ENCODE results near the gene AOX1. TPM values are rescaled to one million over a fixed set of nuclear protein-coding genes. Genes with fewer than 3 reads are reported as not detected.
"Not testable (repeated sequence)": the region's sequence is repeated elsewhere in the genome, so short reads cannot be mapped to it uniquely, and the experiment has no call there.

The AOX1 gene
- total RNA-seq, 2 experiments from 2014 or later, result 0.19 to 0.22 TPM

- H3K27ac Mint-ChIP-seq; POLR2A ChIA-PET; H3K27me3 Mint-ChIP-seq; CTCF ChIA-PET; H3K4me1 Mint-ChIP-seq; H3K9me3 Mint-ChIP-seq; H3K36me3 Mint-ChIP-seq (ENCODE audit: low read depth); DNase-seq; H3K4me3 Mint-ChIP-seq: not testable (repeated sequence)
Observed at GRCh38 chr2:200682407-200682806, 96.6 kb downstream of the AOX1 start.

GRCh38 chr2:200687922-200688920 is 102.4 kb downstream of the AOX1 start:
- Mint-ChIP-seq H3K36me3 (ENCODE audit: low read depth) (no peaks in the 10 kb centered on the region), H3K4me3 (no peak overlapping the region), H3K27ac (no peak overlapping the region), H3K27me3 (no peaks in the 10 kb centered on the region), H3K9me3 (peaks cover 6% of the 10 kb centered on the region), H3K4me1 (no peaks in the 10 kb centered on the region)
- ChIA-PET CTCF (interaction anchor here (0.9 kb wide), 1 partner anchor 11 kb away, joined by 3 read pairs; no protein-coding TSS in a partner anchor), POLR2A (no interaction called here)
- DNase-seq, result no peak

- H3K4me1 Mint-ChIP-seq, result no peaks in the 10 kb centered on the region
- no peak for DNase-seq
- POLR2A ChIA-PET, result no interaction called here
- H3K27me3 Mint-ChIP-seq, result no peaks in the 10 kb centered on the region
- no peak overlapping the region for H3K27ac Mint-ChIP-seq
- H3K9me3 Mint-ChIP-seq, result peaks cover 6% of the 10 kb centered on the region
- no peaks in the 10 kb centered on the region for H3K36me3 Mint-ChIP-seq (ENCODE audit: low read depth)
- CTCF ChIA-PET, result no interaction called here
- H3K4me3 Mint-ChIP-seq, result no peak overlapping the region
Observed at GRCh38 chr2:200689115-200689514, 103.3 kb downstream of the AOX1 start.

- no peaks in the 10 kb centered on the region for H3K9me3 Mint-ChIP-seq
- DNase-seq, result no peak
- POLR2A ChIA-PET, result no interaction called here
- CTCF ChIA-PET, result interaction anchor here (1.2 kb wide), 2 partner anchors 9 to 19 kb away, joined by 3 read pairs; no protein-coding TSS in a partner anchor
- H3K27ac Mint-ChIP-seq, result no peak overlapping the region
- H3K36me3 Mint-ChIP-seq (ENCODE audit: low read depth), result no peaks in the 10 kb centered on the region
- H3K4me1 Mint-ChIP-seq, result no peaks in the 10 kb centered on the region
- no peak overlapping the region for H3K4me3 Mint-ChIP-seq
- H3K27me3 Mint-ChIP-seq, result peaks cover 2% of the 10 kb centered on the region
Observed at GRCh38 chr2:200693836-200694470, 108.1 kb downstream of the AOX1 start.

- Mint-ChIP-seq H3K27me3 (peaks cover 2% of the 10 kb centered on the region), H3K4me3 (no peak overlapping the region), H3K27ac (peak overlapping the region; percentile 22), H3K36me3 (ENCODE audit: low read depth) (no peaks in the 10 kb centered on the region), H3K4me1 (no peaks in the 10 kb centered on the region), H3K9me3 (no peaks in the 10 kb centered on the region)
- POLR2A ChIA-PET, result no interaction called here
- CTCF ChIA-PET, result interaction anchor here (1.2 kb wide), 1 partner anchor 8 kb away, joined by 3 read pairs; no protein-coding TSS in a partner anchor
- DNase-seq, result no peak
Observed at GRCh38 chr2:200695191-200695590, 109.4 kb downstream of the AOX1 start.

- ChIA-PET POLR2A (no interaction called here), CTCF (interaction anchor here (1.1 kb wide), 1 partner anchor 23 kb away, joined by 3 read pairs; no protein-coding TSS in a partner anchor)
- no peaks in the 10 kb centered on the region for H3K36me3 Mint-ChIP-seq (ENCODE audit: low read depth)
- H3K4me3 Mint-ChIP-seq, result no peak overlapping the region
- no peak for DNase-seq
- H3K4me1 Mint-ChIP-seq, result no peaks in the 10 kb centered on the region
- no peaks in the 10 kb centered on the region for H3K9me3 Mint-ChIP-seq
- H3K27ac Mint-ChIP-seq, result no peak overlapping the region
- peaks cover 2% of the 10 kb centered on the region for H3K27me3 Mint-ChIP-seq
Observed at GRCh38 chr2:200695601-200696000, 109.8 kb downstream of the AOX1 start.

- H3K4me3 Mint-ChIP-seq, result no peak overlapping the region
- peaks cover 12% of the 10 kb centered on the region for H3K4me1 Mint-ChIP-seq
- no peak for DNase-seq
- H3K27ac Mint-ChIP-seq, result no peak overlapping the region
- ChIA-PET CTCF (interaction anchor here (0.6 to 3.2 kb wide), 2 partner anchors 15 to 445 kb away, joined by 3 to 11 read pairs; no protein-coding TSS in a partner anchor), POLR2A (no interaction called here)
- peaks cover 2% of the 10 kb centered on the region for H3K27me3 Mint-ChIP-seq
- H3K36me3 Mint-ChIP-seq (ENCODE audit: low read depth), result no peaks in the 10 kb centered on the region
- H3K9me3 Mint-ChIP-seq, result no peaks in the 10 kb centered on the region
Observed at GRCh38 chr2:200698217-200698616, 112.4 kb downstream of the AOX1 start.

- Mint-ChIP-seq H3K27ac (no peak overlapping the region), H3K9me3 (no peaks in the 10 kb centered on the region), H3K4me1 (peaks cover 18% of the 10 kb centered on the region), H3K4me3 (no peak overlapping the region), H3K36me3 (ENCODE audit: low read depth) (no peaks in the 10 kb centered on the region), H3K27me3 (peaks cover 2% of the 10 kb centered on the region)
- CTCF ChIA-PET, result interaction anchor here (1.3 to 3.2 kb wide), 3 partner anchors 11 to 40 kb away, joined by 3 to 11 read pairs (median 3); no protein-coding TSS in a partner anchor
- DNase-seq, result no peak
- POLR2A ChIA-PET, result no interaction called here
Observed at GRCh38 chr2:200699310-200699709, 113.5 kb downstream of the AOX1 start.

GRCh38 chr2:200700856-200701255 is 115.0 kb downstream of the AOX1 start:
- Mint-ChIP-seq H3K9me3 (no peaks in the 10 kb centered on the region), H3K27ac (no peak overlapping the region), H3K27me3 (peaks cover 2% of the 10 kb centered on the region), H3K36me3 (ENCODE audit: low read depth) (no peaks in the 10 kb centered on the region), H3K4me3 (no peak overlapping the region), H3K4me1 (peaks cover 18% of the 10 kb centered on the region)
- DNase-seq, result no peak
- POLR2A ChIA-PET, result no interaction called here
- CTCF ChIA-PET, result interaction anchor here (3.2 kb wide), 1 partner anchor 12 kb away, joined by 11 read pairs; no protein-coding TSS in a partner anchor

- Mint-ChIP-seq H3K4me3 (no peak overlapping the region), H3K4me1 (peaks cover 18% of the 10 kb centered on the region), H3K27me3 (peaks cover 2% of the 10 kb centered on the region), H3K27ac (no peak overlapping the region), H3K9me3 (no peaks in the 10 kb centered on the region), H3K36me3 (ENCODE audit: low read depth) (no peaks in the 10 kb centered on the region)
- CTCF ChIA-PET, result interaction anchor here (0.8 kb wide), 1 partner anchor 11 kb away, joined by 3 read pairs; no protein-coding TSS in a partner anchor
- no peak for DNase-seq
- POLR2A ChIA-PET, result no interaction called here
Observed at GRCh38 chr2:200702044-200702443, 116.2 kb downstream of the AOX1 start.

- Mint-ChIP-seq H3K4me1 (peaks cover 18% of the 10 kb centered on the region), H3K4me3 (no peak overlapping the region), H3K27me3 (peaks cover 2% of the 10 kb centered on the region), H3K9me3 (no peaks in the 10 kb centered on the region), H3K36me3 (ENCODE audit: low read depth) (no peaks in the 10 kb centered on the region), H3K27ac (no peak overlapping the region)
- ChIA-PET CTCF (interaction anchor here (0.8 to 2.2 kb wide), 6 partner anchors 8 to 530 kb away, joined by 3 to 17 read pairs (median 4); no protein-coding TSS in a partner anchor), POLR2A (no interaction called here)
- DNase-seq, result peak; percentile 52
Observed at GRCh38 chr2:200702646-200703118, 116.9 kb downstream of the AOX1 start.

GRCh38 chr2:200703127-200703925 is 117.5 kb downstream of the AOX1 start:
- peaks cover 3% of the 10 kb centered on the region for H3K27me3 Mint-ChIP-seq
- no peaks in the 10 kb centered on the region for H3K36me3 Mint-ChIP-seq (ENCODE audit: low read depth)
- CTCF ChIA-PET, result interaction anchor here (0.6 to 2.2 kb wide), 9 partner anchors 9 to 529 kb away, joined by 3 to 17 read pairs (median 4); partner anchors contain the start of gene AOX1
- H3K27ac Mint-ChIP-seq, result no peak overlapping the region
- DNase-seq, result peak; percentile 54
- no peaks in the 10 kb centered on the region for H3K9me3 Mint-ChIP-seq
- H3K4me1 Mint-ChIP-seq, result peaks cover 18% of the 10 kb centered on the region
- POLR2A ChIA-PET, result no interaction called here
- no peak overlapping the region for H3K4me3 Mint-ChIP-seq
